22Rv1 (cell line): Measurements from ENCODE around the gene TNC.

Experiments
- ZFX ChIP-seq: fragments of 450-650 bp; IDR thresholded peaks from 2 replicates; pipeline ENCODE4 v1.6.1; 2017; ENCODE audit warnings: antibody characterized with exemption, borderline replicate concordance
- TF ChIP-seq, protein P1 (sequence below): fragments of 450-650 bp; IDR thresholded peaks from 2 replicates; pipeline ENCODE4 v1.5.1; 2017; ENCODE audit warnings: mild to moderate bottlenecking

DNA sequence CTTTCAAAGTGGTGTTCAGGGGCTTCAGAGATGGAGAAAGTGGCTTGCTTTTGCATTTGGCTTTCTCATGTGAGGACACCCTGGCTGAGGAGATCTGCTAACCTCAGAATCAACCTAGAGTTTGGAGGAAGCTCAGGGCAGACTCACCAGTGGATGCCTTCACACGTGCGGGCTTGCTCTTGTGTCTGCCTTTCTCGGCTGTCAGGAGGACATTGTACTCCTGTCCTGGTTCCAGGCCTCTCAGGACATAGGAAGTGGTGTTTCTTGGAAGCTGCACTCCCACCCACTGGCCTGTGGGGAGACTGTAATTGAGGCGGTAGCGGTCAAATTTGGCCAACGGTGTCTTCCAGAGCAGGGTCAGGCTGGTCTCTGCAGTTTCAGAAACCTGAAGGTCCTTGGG is 44.5 kb downstream of the TNC start:
- TF ChIP-seq, protein P1, sequence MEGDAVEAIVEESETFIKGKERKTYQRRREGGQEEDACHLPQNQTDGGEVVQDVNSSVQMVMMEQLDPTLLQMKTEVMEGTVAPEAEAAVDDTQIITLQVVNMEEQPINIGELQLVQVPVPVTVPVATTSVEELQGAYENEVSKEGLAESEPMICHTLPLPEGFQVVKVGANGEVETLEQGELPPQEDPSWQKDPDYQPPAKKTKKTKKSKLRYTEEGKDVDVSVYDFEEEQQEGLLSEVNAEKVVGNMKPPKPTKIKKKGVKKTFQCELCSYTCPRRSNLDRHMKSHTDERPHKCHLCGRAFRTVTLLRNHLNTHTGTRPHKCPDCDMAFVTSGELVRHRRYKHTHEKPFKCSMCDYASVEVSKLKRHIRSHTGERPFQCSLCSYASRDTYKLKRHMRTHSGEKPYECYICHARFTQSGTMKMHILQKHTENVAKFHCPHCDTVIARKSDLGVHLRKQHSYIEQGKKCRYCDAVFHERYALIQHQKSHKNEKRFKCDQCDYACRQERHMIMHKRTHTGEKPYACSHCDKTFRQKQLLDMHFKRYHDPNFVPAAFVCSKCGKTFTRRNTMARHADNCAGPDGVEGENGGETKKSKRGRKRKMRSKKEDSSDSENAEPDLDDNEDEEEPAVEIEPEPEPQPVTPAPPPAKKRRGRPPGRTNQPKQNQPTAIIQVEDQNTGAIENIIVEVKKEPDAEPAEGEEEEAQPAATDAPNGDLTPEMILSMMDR = no peak
- TF ChIP-seq ZFX = no peak
